SU-DHL-6 (cell line): ENCODE data around the gene SOX13.

ENCODE experiments used
- H2AFZ ChIP-seq: fragments of 200-600 bp; sonication (generic); 2 replicates; pipeline ENCODE4 v1.6.1; 2014; ENCODE audit warnings: low read depth, mild to moderate bottlenecking, moderate library complexity, mixed read lengths, antibody characterized with exemption, low read length; ENCODE audit not compliant: severe bottlenecking
- H3F3A ChIP-seq: fragments of 200-600 bp; shearing (Covaris generic); 2 replicates; pipeline ENCODE4 v1.6.0; 2016; ENCODE audit warnings: antibody characterized with exemption, mild to moderate bottlenecking; ENCODE audit not compliant: insufficient read depth
- H3K27ac ChIP-seq: fragments of 200-600 bp; sonication (generic); 2 replicates; pipeline ENCODE4 v1.5.1; 2016; ENCODE audit warnings: low read depth, mild to moderate bottlenecking, low read length, moderate library complexity, mixed read lengths
- H3K27me3 ChIP-seq: fragments of 200-600 bp; sonication (generic), shearing (Covaris generic); 2 replicates; pipeline ENCODE4 v1.6.0; 2014; ENCODE audit warnings: mild to moderate bottlenecking, low read length
- H3K36me3 ChIP-seq: fragments of 200-600 bp; sonication (generic); 2 replicates; pipeline ENCODE4 v1.6.1; 2014; ENCODE audit warnings: mild to moderate bottlenecking, low read length, mixed read lengths
- H3K4me2 ChIP-seq: fragments of 300-600, 200-600 bp; shearing (Covaris generic), sonication (generic); 2 replicates; pipeline ENCODE4 v1.6.0; 2014; ENCODE audit warnings: low read length, low read depth, mild to moderate bottlenecking; ENCODE audit not compliant: poor library complexity, severe bottlenecking
- H3K4me3 ChIP-seq: fragments of 200-600 bp; sonication (generic); 2 replicates; pipeline ENCODE4 v1.5.1; 2014; ENCODE audit warnings: antibody characterized with exemption, low read length, mild to moderate bottlenecking, mixed read lengths; ENCODE audit not compliant: insufficient read depth, poor library complexity, severe bottlenecking
- H3K79me2 ChIP-seq: fragments of 200-600 bp; sonication (generic); 2 replicates; pipeline ENCODE4 v1.6.1; 2014; ENCODE audit warnings: mild to moderate bottlenecking, low read length, moderate library complexity; ENCODE audit not compliant: insufficient read depth
- H3K9ac ChIP-seq: fragments of 200-600 bp; sonication (generic); 2 replicates; pipeline ENCODE4 v1.7.0; 2014; ENCODE audit warnings: mild to moderate bottlenecking, low read length
- H3K9me2 ChIP-seq: fragments of 200-600 bp; sonication (generic); replicated peaks from 2 replicates; pipeline ENCODE4 v1.6.1; 2014; ENCODE audit warnings: low read length; ENCODE audit not compliant: insufficient read depth
- H3K9me3 ChIP-seq: fragments of 200-600 bp; sonication (generic); 2 replicates; pipeline ENCODE4 v1.6.1; 2014; ENCODE audit warnings: low read length, mixed read lengths; ENCODE audit not compliant: insufficient read depth
- H4K20me1 ChIP-seq: fragments of 200-600 bp; sonication (generic); 2 replicates; pipeline ENCODE4 v1.6.1; 2014; ENCODE audit warnings: low read depth, mild to moderate bottlenecking, antibody characterized with exemption, low read length, moderate library complexity, mixed read lengths
- EZH2phosphoT487 ChIP-seq: fragments of 200-600 bp; sonication (generic), shearing (Covaris generic); conservative IDR thresholded peaks from 2 replicates; pipeline ENCODE4 v1.6.1; 2018; ENCODE audit warnings: mild to moderate bottlenecking, antibody characterized with exemption, low read length, moderate library complexity, mixed read lengths
- TF ChIP-seq, protein P1 (sequence below): fragments of 200-600 bp; sonication (generic); IDR thresholded peaks from one replicate; pipeline ENCODE4 v1.5.1; 2017; ENCODE audit warnings: antibody characterized with exemption, mild to moderate bottlenecking, low read length, moderate library complexity; ENCODE audit not compliant: insufficient read depth, poor library complexity, severe bottlenecking

The SOX13 gene

GRCh38 chr1:204077979-204078696 is 5.2 kb downstream of the SOX13 start:
- H2AFZ ChIP-seq = no peak overlapping the region
- H3K9me3 ChIP-seq = no peaks in the 10 kb centered on the region
- TF ChIP-seq EZH2phosphoT487 = no peak
- TF ChIP-seq, protein P1, sequence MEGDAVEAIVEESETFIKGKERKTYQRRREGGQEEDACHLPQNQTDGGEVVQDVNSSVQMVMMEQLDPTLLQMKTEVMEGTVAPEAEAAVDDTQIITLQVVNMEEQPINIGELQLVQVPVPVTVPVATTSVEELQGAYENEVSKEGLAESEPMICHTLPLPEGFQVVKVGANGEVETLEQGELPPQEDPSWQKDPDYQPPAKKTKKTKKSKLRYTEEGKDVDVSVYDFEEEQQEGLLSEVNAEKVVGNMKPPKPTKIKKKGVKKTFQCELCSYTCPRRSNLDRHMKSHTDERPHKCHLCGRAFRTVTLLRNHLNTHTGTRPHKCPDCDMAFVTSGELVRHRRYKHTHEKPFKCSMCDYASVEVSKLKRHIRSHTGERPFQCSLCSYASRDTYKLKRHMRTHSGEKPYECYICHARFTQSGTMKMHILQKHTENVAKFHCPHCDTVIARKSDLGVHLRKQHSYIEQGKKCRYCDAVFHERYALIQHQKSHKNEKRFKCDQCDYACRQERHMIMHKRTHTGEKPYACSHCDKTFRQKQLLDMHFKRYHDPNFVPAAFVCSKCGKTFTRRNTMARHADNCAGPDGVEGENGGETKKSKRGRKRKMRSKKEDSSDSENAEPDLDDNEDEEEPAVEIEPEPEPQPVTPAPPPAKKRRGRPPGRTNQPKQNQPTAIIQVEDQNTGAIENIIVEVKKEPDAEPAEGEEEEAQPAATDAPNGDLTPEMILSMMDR = no peak
- H3K4me3 ChIP-seq = no peak overlapping the region
- H3F3A ChIP-seq = no peaks in the 10 kb centered on the region
- H3K27ac ChIP-seq = no peak overlapping the region
- H3K79me2 ChIP-seq = no peaks in the 10 kb centered on the region
- no peak overlapping the region for H3K9ac ChIP-seq
- no peaks in the 10 kb centered on the region for H3K9me2 ChIP-seq
- no peaks in the 10 kb centered on the region for H3K27me3 ChIP-seq
- H4K20me1 ChIP-seq = no peaks in the 10 kb centered on the region
- no peaks in the 10 kb centered on the region for H3K36me3 ChIP-seq
- no peak overlapping the region for H3K4me2 ChIP-seq

DNA sequence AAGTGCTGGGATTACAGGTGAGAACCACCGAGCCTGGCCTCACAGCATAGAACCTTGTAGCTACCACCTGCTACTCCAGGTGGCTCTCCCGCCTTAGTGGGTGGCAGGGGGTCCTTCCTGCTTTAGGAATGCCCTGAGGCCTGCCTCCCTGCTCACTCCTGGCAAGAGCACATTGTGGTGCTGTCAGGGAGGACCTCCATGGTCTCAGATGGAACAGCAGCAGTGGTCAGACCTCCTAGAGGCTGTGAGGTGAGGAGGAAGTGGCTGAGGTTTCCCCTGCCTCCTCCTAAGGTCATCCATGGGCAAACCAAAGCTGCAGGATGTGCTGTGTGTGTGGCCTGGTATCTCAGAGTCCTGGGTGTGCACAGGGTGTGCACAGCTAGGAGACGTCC is 6.7 kb downstream of the SOX13 start:
- H4K20me1 ChIP-seq = no peaks in the 10 kb centered on the region
- H3K9ac ChIP-seq = no peak overlapping the region
- no peaks in the 10 kb centered on the region for H3K79me2 ChIP-seq
- H3F3A ChIP-seq = no peaks in the 10 kb centered on the region
- no peak for TF ChIP-seq EZH2phosphoT487
- TF ChIP-seq, protein P1 = no peak
- no peaks in the 10 kb centered on the region for H3K36me3 ChIP-seq
- no peaks in the 10 kb centered on the region for H3K9me2 ChIP-seq
- no peak overlapping the region for H3K27ac ChIP-seq
- no peak overlapping the region for H2AFZ ChIP-seq
- H3K4me3 ChIP-seq = no peak overlapping the region
- no peaks in the 10 kb centered on the region for H3K27me3 ChIP-seq
- H3K9me3 ChIP-seq = no peaks in the 10 kb centered on the region
- no peak overlapping the region for H3K4me2 ChIP-seq

GRCh38 chr1:204080163-204080903 is 7.4 kb downstream of the SOX13 start:
- Histone ChIP-seq H3K4me2 (no peak overlapping the region), H3F3A (no peaks in the 10 kb centered on the region), H3K27me3 (no peaks in the 10 kb centered on the region), H3K27ac (no peak overlapping the region), H3K9me3 (no peaks in the 10 kb centered on the region), H3K4me3 (no peak overlapping the region), H3K36me3 (no peaks in the 10 kb centered on the region), H4K20me1 (no peaks in the 10 kb centered on the region), H3K9me2 (no peaks in the 10 kb centered on the region), H3K9ac (no peak overlapping the region), H3K79me2 (no peaks in the 10 kb centered on the region), H2AFZ (no peak overlapping the region)
- TF ChIP-seq, protein P1 = no peak
- no peak for TF ChIP-seq EZH2phosphoT487
